Stimulated activated CD8-positive, alpha-beta memory T cell treated with anti-CD3 and anti-CD28 coated beads, Interleukin-7, amount 100 ng/mL, for 48 hours (primary cell): Measurements from ENCODE around the gene RSU1.
"Not testable (repeated sequence)": the region's sequence is repeated elsewhere in the genome, so short reads cannot be mapped to it uniquely, and the experiment has no call there.

ENCODE experiments used
- DNase-seq, 2 donors: peaks; one replicate each; pipeline ENCODE4 v3.0.0-alpha.2; 2020; ENCODE audit warnings: low read depth in 1 of 2; ENCODE audit errors: extremely low read depth in 1 of 2

Gene RSU1

DNA sequence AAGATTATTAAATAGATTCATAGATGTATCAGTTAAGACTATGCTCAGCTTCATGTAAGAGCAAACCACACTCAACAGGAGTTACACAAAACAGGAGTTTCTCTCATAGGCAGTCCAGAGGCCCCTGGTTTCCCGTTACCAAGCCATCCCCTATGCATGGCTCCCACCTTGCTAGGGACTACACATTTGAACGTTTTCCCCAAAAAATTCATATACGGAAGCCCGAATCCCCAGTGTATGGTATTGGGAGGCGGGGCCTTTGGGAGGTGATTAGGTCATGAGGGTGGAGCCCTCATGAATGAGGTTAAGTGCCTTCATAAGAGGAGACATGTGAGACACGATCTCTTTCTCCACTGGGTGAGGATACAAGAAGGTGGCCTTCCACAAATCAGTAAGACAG lies 29.1 kb downstream of the RSU1 start:
- no peak for DNase-seq

GRCh38 chr10:16787361-16787791 lies 29.8 kb downstream of the RSU1 start:
- DNase-seq = peak in 1 of 2 donors; percentile 43

GRCh38 chr10:16780338-16780880 lies 36.8 kb downstream of the RSU1 start:
- DNase-seq = no peak

DNA sequence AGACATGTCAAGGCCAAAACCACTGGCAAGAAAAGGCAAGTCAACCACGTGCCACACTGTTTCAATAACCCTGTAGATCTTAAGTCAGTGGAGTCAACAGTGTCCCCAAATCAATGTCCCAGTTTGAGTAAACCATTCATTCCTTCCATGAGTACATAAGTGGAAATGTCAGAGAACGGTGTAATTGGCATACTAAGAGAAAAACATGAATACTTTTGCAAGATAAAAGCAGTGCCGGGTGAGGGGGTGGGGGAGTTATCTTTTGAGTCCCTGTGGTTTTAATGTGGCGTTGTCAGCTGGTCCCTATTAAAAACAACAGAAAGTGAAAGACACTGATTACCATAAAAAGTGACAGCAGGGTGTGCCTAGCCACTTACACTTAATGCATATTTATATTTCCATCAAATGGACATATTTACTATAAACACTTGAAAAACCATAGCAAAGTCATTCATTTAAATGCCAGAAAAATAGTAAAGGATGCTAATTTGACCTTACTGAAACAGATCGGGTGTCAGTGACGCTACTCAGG lies 37.8 kb downstream of the RSU1 start:
- peak in 1 of 2 donors; percentile 66 for DNase-seq

DNA sequence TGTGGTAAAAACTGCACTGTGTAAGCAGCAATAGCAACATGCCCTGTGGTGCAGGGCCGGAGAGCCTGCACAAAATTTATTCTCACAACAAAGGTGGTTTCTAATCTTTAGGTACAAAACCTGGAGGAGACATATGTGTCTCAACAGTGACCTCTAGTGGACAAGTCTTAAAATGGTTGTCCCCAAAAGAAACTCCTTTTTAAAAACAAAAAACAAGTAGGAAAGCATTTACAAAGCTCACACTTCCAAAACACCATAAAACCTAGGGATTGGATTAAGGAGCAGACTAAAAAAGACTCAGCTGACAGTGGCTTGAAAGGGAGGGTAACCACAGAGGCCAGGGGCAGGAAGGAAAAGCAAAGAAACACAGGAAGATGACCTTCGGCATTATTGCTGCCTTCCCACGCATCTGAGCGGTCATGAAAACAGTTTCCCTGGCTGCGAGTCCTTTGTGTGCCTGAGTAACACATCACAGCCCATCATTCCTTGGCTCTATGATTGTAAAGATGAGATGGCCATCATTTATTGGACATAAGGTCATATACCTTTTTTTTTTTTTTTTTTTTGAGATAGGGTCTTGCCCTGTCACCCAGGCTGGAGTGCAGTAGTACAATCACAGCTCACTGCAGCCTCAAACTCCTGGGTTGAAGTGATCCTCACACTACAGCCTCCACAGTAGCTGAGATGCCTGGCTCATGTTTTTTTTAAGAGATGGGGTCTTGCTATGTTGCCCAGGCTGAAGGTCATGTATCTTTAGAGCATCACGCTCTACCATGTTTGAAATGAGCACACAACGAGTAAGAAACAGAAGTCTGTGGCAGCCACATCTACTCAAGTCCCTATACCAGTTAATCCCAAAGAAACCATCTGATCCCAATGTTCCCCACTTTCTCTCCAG lies 39.5 kb downstream of the RSU1 start:
- no peak for DNase-seq

DNA sequence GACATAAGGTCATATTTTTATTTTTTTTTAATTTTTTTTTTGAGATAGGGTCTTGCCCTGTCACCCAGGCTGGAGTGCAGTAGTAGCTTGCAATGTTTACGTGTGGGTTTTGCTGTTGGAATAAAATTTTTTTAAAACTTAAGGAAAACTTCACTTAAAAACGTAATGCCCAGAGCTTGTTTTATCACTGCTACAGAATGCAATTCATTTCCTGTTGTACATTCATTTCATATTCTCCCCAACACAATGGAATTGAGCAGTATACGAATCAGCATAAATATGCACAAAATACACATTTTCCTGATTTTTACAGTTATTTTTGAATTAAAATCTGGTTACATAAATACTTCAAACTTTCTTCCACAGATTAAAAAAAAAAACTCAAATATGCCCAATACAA lies 40.3 kb downstream of the RSU1 start:
- no peak for DNase-seq

DNA sequence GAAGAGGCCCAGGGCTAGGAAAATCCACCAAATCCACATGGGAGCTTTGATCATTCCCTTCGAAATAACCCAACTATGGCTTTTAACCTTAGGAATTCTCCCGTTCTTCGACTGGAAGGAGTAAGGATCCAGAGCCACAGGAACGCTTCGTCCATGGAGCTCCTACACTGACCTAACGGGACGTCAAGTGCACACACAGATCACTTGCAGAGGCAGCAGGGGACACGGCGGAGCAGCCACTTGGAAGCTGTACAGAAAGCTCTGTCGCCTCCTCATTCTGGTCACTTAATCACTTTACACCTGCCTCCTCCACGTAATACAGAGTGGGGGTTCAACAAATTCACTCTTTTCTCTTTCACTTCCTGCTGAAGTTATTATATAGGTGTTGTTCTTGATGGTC lies 43.9 kb downstream of the RSU1 start:
- DNase-seq = no peak

- no peak for DNase-seq
Measured at GRCh38 chr10:16770670-16771069, 46.6 kb downstream of the RSU1 start.

GRCh38 chr10:16770141-16770540 lies 47.1 kb downstream of the RSU1 start:
- DNase-seq = no peak

- no peak for DNase-seq
Measured at GRCh38 chr10:16769331-16769730, 47.9 kb downstream of the RSU1 start.

DNA sequence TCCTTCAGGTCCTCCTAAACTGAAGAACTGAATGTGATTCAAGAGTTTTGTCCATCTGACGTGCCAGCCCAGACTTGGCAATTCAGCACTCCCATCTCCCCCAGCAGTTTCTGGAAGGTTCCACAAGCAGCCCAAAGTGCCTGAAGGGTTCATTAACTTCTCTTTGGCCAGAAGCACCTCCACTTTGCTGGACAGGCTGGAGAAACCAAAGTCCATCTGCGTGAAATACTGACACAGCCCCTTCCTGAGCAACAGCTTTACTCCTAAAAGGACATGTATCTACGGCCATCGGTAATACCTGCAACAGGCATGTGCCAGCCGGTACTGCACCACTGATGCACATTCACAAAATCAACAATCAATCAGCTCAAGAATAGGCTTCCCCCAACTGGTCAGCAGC lies 48.5 kb downstream of the RSU1 start:
- no peak for DNase-seq

DNA sequence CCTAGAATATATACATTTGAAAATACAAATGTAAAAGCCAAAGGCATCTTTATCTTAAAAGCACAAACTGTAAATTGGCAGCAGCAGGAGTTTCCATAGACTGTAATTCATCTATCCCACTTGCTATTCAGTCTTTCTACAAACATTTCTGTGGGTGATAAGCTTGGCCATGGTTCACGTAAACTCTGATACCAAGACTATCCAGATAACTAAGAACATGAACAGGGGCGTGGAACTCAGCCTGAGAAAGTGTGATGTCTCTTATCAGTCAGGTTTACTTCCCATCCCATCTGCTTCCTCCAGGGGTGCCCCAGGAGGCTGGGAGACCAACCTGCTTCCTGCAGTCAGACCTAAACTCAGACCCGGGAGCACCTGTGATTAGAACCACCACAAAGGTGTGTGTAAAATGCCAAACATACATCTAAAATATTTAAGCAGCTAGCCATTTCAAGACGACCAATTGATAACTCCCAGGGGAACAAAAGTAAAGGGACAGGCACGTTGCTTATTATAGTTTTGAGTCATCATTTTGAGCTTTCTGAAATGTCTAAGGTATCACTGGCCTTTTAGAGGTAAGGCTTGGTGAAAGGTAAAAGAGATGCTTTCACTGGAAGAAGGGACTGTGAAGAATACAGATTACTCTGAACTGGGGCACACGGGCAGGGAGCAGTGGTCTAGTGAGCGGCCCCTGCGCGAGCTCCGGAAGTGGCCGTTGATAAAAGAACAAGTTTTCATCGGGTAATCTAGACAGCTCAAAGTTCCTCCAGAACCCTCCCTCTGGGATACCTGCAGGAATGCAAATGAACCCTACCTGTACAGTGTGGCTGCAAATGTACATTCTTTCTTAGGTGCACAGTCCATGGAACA lies 51.5 kb downstream of the RSU1 start:
- no peak for DNase-seq

- DNase-seq = no peak
Measured at GRCh38 chr10:16761300-16761699, 55.9 kb downstream of the RSU1 start.

DNA sequence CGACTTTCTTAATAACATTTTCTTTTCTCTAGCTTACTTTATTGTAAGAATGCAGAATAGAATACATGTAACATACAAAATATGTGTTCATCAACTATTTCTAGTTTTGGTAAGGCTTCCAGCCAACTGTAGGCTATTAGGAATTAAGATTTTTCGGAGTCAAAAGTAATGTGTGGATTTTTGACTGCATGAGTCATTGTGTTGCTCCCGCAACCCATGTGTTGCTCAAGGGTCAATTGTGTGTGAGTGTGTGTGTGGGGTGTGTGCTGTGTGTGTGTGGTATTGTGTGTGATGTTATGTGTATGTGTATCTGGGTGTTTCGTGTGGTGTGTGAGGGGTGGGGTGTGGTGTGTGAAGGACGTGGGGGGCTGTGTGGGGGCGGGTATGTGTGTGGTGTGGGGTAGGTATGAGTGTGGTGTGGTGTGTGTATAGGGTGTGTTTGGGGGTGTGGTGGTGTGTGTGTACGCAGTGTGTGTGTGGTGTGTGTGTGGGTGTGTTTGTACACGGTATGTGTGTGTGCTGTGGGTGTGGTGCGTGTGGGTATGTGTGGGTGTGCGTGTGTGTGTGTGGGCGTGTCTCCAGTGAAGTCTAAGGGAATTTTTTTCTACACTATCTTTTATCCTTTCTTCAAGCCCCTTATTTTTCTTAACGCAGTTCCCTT lies 60.5 kb downstream of the RSU1 start:
- DNase-seq = no peak

- DNase-seq = no peak
Measured at GRCh38 chr10:16754765-16755164, 62.5 kb downstream of the RSU1 start.

DNA sequence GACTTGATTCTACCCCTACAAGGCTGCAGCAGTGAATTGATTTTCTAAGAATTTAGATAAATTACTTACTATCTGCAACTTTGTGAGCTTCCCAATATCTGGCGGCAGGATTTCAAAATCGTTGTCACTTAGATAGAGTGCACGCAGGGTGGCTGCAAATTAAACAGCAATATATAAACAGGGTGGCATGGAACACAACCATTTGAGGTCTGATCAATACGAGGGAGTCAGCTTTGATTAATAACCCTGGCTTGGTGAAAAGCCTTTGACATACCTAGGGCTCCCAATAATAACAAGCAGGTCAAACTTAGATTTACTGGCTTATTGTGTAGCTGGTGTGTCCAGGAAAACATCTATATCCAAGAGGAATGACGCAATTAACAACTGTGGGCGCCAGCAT lies 64.4 kb downstream of the RSU1 start:
- not testable (repeated sequence) for DNase-seq

DNA sequence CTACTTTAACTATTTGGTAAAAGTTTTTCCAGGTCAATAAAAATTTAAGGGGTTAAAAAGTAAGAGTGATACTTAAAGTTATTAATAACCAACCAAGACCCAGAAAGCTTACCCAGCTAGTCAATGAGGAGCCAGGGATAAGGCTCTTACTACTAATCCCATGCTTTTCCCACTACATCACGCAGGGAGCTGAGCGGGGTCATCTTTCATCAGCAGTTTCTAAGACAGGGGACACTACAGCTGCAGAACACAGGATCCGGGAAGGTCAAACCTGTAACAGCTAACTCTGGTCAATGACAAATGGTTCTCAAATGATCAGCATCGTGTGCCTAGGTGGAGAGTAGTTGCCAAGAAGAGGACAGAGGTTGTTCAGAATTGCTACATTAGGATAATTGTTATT lies 65.1 kb downstream of the RSU1 start:
- no peak for DNase-seq

DNA sequence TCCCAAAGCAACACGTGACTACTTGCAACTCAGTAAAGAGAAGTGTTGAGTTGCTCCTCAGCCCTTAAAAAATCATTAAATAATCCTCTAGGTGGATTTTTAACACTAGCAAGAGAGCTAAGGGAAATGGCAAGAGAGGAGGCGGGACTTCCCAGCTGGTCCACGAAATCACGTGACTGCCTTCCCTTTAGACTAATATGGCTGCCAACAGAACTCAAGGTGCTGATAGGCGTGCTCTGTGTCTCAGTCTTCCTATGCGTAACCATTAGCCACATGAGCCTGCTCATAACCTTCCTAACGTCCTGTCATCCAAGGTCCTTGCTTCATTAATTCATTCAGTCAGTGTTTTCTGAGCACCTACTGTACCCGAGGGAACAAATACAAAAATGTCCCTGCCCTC lies 66.0 kb downstream of the RSU1 start:
- no peak for DNase-seq

DNA sequence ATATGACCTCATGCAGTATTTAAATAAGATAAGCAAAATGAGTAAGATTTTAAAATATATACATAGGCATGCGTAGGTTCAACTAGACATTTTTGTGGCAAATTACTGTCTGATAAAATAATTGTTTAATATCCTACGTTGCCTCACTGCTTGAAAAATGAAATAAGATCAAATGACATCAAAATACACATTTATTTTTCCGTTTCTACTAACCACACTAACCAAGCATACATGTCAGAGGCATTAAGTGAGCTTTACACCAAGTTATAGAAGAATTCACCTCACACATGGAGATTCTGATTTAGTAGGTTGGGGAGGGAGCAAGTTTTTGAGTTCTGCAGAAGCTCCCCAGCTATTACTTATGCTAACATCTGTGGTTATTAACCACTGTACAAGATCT lies 66.8 kb downstream of the RSU1 start:
- no peak for DNase-seq

- no peak for DNase-seq
Measured at GRCh38 chr10:16748749-16749148, 68.5 kb downstream of the RSU1 start.

DNA sequence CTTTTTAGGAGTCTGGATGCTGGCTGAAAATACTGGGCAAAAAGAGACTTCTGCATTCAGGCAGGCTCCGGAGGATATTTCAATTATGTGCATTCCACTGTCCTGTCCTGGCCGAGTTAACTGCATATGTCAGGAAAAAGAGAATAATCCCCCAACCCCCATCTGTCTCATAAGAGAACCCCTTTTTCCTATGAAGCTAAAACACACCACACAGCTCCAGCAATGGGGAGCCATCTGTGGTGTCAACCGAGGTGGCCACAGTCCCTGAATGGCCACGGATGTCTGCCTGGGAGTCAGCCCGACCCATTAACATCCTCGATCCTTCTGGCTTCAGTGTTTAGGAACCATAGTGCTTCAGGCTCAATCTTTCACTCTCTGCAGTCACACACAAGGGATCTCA lies 70.4 kb downstream of the RSU1 start:
- DNase-seq = no peak
